GM21526 (cell line): ENCODE data around the gene BHLHE23.
A peak's percentile ranks its signal among the peaks of the same experiment; 100 is the strongest.

Source experiments
- ATAC-seq: cut with Tn5 transposase; IDR thresholded peaks from one replicate; pipeline ENCODE4 v1.9.1; 2021; ENCODE audit warnings: moderate library complexity; ENCODE audit not compliant: unreplicated experiment, low FRiP score

Gene BHLHE23

GRCh38 chr20:63009988-63010769, 3.4 kb upstream of the BHLHE23 start:
- ATAC-seq = peak; percentile 51

- peak; percentile 46 for ATAC-seq
Measured at GRCh38 chr20:63009045-63009961, 2.5 kb upstream of the BHLHE23 start.

DNA sequence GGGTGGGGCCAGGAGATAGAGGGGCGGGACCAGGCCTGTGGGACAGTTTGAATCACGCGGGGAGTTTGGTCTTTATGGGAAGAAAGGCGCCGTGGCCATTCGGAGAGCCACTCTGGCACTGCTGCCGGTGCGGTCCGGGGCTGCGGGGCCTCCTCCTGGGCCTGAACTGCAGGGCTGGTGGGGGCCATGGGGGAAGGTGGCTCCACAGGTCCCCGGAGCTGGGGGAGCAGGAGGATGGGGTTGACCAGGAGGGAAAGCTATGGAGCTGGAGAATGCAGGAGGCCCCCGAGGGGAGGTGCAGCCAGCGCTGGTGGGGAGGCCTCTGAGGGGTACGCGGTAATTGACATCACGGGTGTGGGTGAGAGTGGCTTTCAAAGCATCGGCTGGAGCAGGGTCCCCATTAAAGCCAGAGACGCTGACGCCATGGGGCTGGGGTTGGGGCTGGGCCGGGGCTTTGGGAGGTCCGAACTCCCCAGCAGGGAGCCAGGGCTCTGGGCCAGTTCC, 1.8 kb upstream of the BHLHE23 start:
- ATAC-seq = no peak

DNA sequence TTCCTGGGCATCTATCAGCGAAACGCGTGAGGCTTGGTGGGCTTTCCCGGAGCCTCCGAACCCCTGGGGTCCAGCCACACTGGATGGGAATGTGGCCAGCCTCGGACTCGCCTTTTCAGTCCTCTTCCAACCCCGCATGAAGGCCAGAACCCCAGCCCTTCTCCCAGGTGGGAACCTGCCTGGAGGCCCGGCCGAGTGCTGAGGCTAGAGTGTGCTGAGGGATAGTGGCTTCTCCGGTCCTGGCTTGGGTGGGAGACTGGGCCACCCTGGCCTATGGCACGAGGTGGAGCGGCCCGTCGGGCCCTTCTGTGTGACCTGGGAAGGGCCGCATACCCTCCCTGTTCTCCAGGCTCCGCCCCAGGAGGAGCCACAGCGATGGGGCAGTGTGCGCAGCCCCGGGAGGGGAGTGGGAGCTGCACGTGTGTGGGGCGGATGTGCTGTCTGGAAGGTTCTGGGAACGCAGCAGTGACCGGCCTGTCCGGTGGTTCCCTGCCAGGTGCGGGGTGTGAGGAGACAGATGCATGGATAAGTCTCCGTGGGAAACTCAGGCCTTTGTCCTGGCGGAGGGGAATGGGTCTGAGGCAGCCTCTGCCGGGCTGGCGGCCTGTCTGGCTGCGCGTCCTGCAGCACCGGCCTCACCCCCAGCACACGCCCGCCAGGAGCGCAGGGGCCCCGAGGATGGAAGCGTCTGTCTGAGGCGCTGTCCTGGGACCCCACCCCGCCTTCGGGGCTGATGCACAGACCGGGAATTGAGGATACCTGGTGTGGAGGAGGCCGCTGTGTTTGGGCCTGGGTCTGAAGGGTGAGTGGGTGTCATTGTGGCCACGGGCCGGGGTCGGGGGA, 1.1 kb upstream of the BHLHE23 start:
- ATAC-seq = no peak

- ATAC-seq = no peak
Measured at GRCh38 chr20:63007360-63007645, 539 bp upstream of the BHLHE23 start.

GRCh38 chr20:63005862-63006539, 763 bp downstream of the BHLHE23 start:
- no peak for ATAC-seq

GRCh38 chr20:63005365-63005861, 1.4 kb downstream of the BHLHE23 start:
- ATAC-seq = no peak

GRCh38 chr20:63004607-63005364, 2.0 kb downstream of the BHLHE23 start:
- no peak for ATAC-seq

DNA sequence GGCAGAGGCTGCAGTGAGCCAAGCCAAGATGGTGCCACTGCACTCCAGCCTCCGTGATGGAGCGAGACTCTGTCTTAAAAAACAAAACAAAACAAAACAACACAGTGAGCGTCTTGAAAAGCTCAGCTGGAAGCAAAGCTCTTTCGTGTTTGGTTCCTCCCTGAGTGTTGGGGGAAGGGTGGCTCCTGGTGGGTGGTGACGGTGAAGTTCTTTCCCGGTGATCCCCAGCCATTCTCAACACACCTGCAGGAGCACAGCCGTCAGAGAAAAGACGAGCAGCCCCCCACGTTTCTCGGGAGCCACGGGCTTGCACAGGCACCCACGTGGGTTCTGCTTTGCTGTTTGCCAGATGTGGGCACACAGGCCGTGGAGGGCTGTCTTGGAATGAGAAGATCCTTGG, 3.2 kb downstream of the BHLHE23 start:
- ATAC-seq = no peak

- no peak for ATAC-seq
Measured at GRCh38 chr20:63002511-63002910, 4.3 kb downstream of the BHLHE23 start.

- no peak for ATAC-seq
Measured at GRCh38 chr20:63000958-63001357, 5.8 kb downstream of the BHLHE23 start.

- no peak for ATAC-seq
Measured at GRCh38 chr20:63000036-63000435, 6.7 kb downstream of the BHLHE23 start.

- ATAC-seq = no peak
Measured at GRCh38 chr20:62999580-62999979, 7.2 kb downstream of the BHLHE23 start.

DNA sequence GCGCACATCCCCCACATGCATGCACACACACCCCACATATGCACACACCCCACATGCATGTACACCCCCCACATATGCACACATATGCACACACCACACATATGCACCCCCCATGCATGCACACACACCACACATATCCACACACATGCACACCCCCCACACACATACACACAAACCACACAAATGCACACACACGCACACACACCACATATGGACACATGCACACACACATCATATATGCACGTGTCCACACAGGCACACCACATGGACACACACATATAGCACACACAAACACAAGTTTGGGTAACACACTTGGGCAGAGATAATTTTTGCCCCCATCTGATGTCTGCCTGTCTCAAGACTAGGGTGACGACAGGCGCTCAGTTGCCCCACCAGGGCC, 8.3 kb downstream of the BHLHE23 start:
- ATAC-seq = no peak

- ATAC-seq = no peak
Measured at GRCh38 chr20:62997417-62998035, 9.2 kb downstream of the BHLHE23 start.

DNA sequence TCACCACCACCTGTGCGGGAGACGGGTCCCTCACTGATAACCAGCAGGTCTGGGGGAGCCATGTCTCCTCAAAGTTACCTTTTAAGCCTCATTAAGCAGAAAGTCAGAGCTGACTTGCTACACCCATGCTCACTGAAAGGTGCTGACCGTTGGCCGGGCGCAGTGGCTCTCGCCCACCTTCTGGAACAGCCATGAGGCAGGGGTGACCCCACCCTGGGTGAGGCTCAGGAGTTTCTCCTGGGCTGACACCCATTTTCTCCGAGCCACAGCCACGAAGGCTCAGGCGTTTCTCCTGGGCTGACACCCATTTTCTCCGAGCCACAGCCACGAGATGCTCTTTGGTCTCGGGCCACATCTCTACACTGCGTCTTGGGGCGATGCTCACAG, 10.2 kb downstream of the BHLHE23 start:
- no peak for ATAC-seq

GRCh38 chr20:62995898-62996595, 10.7 kb downstream of the BHLHE23 start:
- no peak for ATAC-seq

- no peak for ATAC-seq
Measured at GRCh38 chr20:62995481-62995880, 11.3 kb downstream of the BHLHE23 start.
